ENCODE data around the gene HBA1.
"Not testable (repeated sequence)": the region's sequence is repeated elsewhere in the genome, so short reads cannot be mapped to it uniquely, and the experiment has no call there.

HBA1 gene
- total RNA-seq: 0 reads per million in 2 donors

GRCh38 chr16:176477-177382 lies at the start of gene HBA1:
Gene HBA1, plus strand, starts transcription at chr16:176680. Its CDS starts 37 bp downstream, at chr16:176717.
- DNase-seq: not testable (repeated sequence)

GRCh38 chr16:129075-129474 lies 47.4 kb upstream of the HBA1 start:
- DNase-seq: no peak

GRCh38 chr16:130533-131173 lies 45.8 kb upstream of the HBA1 start:
- no peak for DNase-seq

GRCh38 chr16:132120-132519 lies 44.4 kb upstream of the HBA1 start:
- DNase-seq: no peak

- no peak for DNase-seq
These were observed 42.8 kb upstream of the HBA1 start for GRCh38 chr16:133716-134115.

GRCh38 chr16:138049-138417 lies 38.4 kb upstream of the HBA1 start:
- peak; percentile 21 for DNase-seq

- DNase-seq: no peak
These were observed 36.2 kb upstream of the HBA1 start for GRCh38 chr16:140175-140857.

- DNase-seq: no peak
These were observed 34.0 kb upstream of the HBA1 start for GRCh38 chr16:142405-142967.

GRCh38 chr16:143047-143446 lies 33.4 kb upstream of the HBA1 start:
- DNase-seq: no peak

- DNase-seq: no peak
These were observed 33.0 kb upstream of the HBA1 start for GRCh38 chr16:143456-143855.

GRCh38 chr16:144797-145252 lies 31.7 kb upstream of the HBA1 start:
- DNase-seq: no peak

GRCh38 chr16:146646-147045 lies 29.8 kb upstream of the HBA1 start:
- no peak for DNase-seq

GRCh38 chr16:149024-149660 lies 27.3 kb upstream of the HBA1 start:
- DNase-seq: no peak

- no peak for DNase-seq
These were observed 24.0 kb upstream of the HBA1 start, which contains the start of gene HBZ for GRCh38 chr16:152141-153128. Gene HBZ, plus strand, starts transcription at chr16:152644. Its CDS starts 266 bp downstream, at chr16:152910.

GRCh38 chr16:153129-153521 lies 23.4 kb upstream of the HBA1 start:
- DNase-seq: not testable (repeated sequence)

GRCh38 chr16:153550-154216 lies 22.8 kb upstream of the HBA1 start:
- not testable (repeated sequence) for DNase-seq

- DNase-seq: no peak
These were observed 22.1 kb upstream of the HBA1 start for GRCh38 chr16:154217-155030.

GRCh38 chr16:155031-155398 lies 21.5 kb upstream of the HBA1 start:
- no peak for DNase-seq

GRCh38 chr16:159136-159849 lies 17.2 kb upstream of the HBA1 start:
- no peak for DNase-seq
